HUDEP-2 (cell line): Measurements from ENCODE around the gene HPN.
"Not testable (repeated sequence)": the region's sequence is repeated elsewhere in the genome, so short reads cannot be mapped to it uniquely, and the experiment has no call there.

Source experiments
- DNase-seq, 76 experiments: peaks; one replicate each; lab custom pipeline; 2025; ENCODE audit not compliant: unreplicated experiment in 76 of 76; lab: John Stamatoyannopoulos, UW

The HPN gene

GRCh38 chr19:35042056-35042730, 672 bp downstream of the HPN start:
- DNase-seq, result no peak

GRCh38 chr19:35042954-35043604, 1.6 kb downstream of the HPN start:
- DNase-seq, result no peak

- no peak for DNase-seq
These were observed 2.4 kb downstream of the HPN start for GRCh38 chr19:35043906-35044305.

- DNase-seq, result peak in 54 of 76 experiments; percentile 10 to 82 (median 44)
These were observed 3.0 kb downstream of the HPN start for GRCh38 chr19:35044317-35045117.

- DNase-seq, result peak in 51 of 76 experiments; percentile 13 to 73 (median 39)
These were observed 4.3 kb downstream of the HPN start for GRCh38 chr19:35045667-35046300.

GRCh38 chr19:35046461-35046860, 4.9 kb downstream of the HPN start:
- no peak for DNase-seq

- peak in 6 of 76 experiments; percentile 10 to 47 (median 20) for DNase-seq
These were observed 7.4 kb downstream of the HPN start for GRCh38 chr19:35048911-35049411.

- DNase-seq, result no peak
These were observed 7.9 kb downstream of the HPN start for GRCh38 chr19:35049456-35049855.

GRCh38 chr19:35050662-35051061, 9.1 kb downstream of the HPN start:
- not testable (repeated sequence) for DNase-seq

GRCh38 chr19:35051268-35051667, 9.7 kb downstream of the HPN start:
- DNase-seq, result not testable (repeated sequence)

- DNase-seq, result no peak
These were observed 10.3 kb downstream of the HPN start for GRCh38 chr19:35051796-35052195.

GRCh38 chr19:35052599-35053190, 11.2 kb downstream of the HPN start:
- no peak for DNase-seq

- DNase-seq, result no peak
These were observed 12.3 kb downstream of the HPN start for GRCh38 chr19:35053667-35054293.

GRCh38 chr19:35054626-35055025, 13.1 kb downstream of the HPN start:
- DNase-seq, result no peak

- no peak for DNase-seq
These were observed 14.2 kb downstream of the HPN start for GRCh38 chr19:35055715-35056179.

GRCh38 chr19:35056513-35057063, 15.1 kb downstream of the HPN start:
- no peak for DNase-seq

- DNase-seq, result no peak
These were observed 16.8 kb downstream of the HPN start for GRCh38 chr19:35058370-35058769.

GRCh38 chr19:35059006-35059798, 17.7 kb downstream of the HPN start:
- no peak for DNase-seq

- DNase-seq, result no peak
These were observed 18.2 kb downstream of the HPN start for GRCh38 chr19:35059799-35060091.
